Suprapubic skin (tissue), 4 donors: ENCODE data around the gene EPAS1. TPM values are rescaled to one million over a fixed set of nuclear protein-coding genes. Genes with fewer than 3 reads are reported as not detected.

Source experiments
- DNase-seq, 2 donors: peaks; one replicate each; pipeline ENCODE4 v3.0.0-alpha.2; 2019; ENCODE audit warnings: low spot score in 2 of 2
- H3K27ac ChIP-seq: fragments of 200-600 bp; sonication (generic); one replicate; pipeline ENCODE4 v1.5.1; 2019
- H3K27me3 ChIP-seq: fragments of 200-600 bp; sonication (generic); one replicate; pipeline ENCODE4 v1.5.1; 2019
- H3K36me3 ChIP-seq: fragments of 200-600 bp; sonication (generic); one replicate; pipeline ENCODE4 v1.5.1; 2019
- H3K4me1 ChIP-seq: fragments of 200-600 bp; sonication (generic); one replicate; pipeline ENCODE4 v1.5.1; 2019
- H3K4me3 ChIP-seq: fragments of 200-600 bp; sonication (generic); one replicate; pipeline ENCODE4 v1.5.1; 2019; ENCODE audit warnings: mild to moderate bottlenecking
- H3K9me3 ChIP-seq: fragments of 200-600 bp; sonication (generic); one replicate; pipeline ENCODE4 v1.5.1; 2019
- EP300 ChIP-seq: sonication (generic); formaldehyde crosslinking; IDR thresholded peaks from one replicate; pipeline ENCODE4 v1.6.1; 2017; ENCODE audit warnings: antibody characterized with exemption
- POLR2A ChIP-seq, 2 donors: fragments of 450-650 bp; IDR thresholded peaks; one replicate each; pipeline ENCODE4 v1.6.1; 2017; ENCODE audit warnings: antibody characterized with exemption in 2 of 2, mild to moderate bottlenecking in 2 of 2, moderate library complexity in 2 of 2
- POLR2AphosphoS5 ChIP-seq, 3 donors: sonication (generic); formaldehyde crosslinking; IDR thresholded peaks; one replicate each; pipeline ENCODE4 v1.6.1; 2017; ENCODE audit warnings: antibody characterized with exemption in 3 of 3
- WGBS: methylation state at CpG from one replicate; pipeline ENCODE4 v1.1.5; 2018; 5-methylcytosine and 5-hydroxymethylcytosine counted together
- total RNA-seq, 4 donors: library from RNA; depleted of rRNA; stranded (reverse); fragments of >200 nt; gene quantifications; one replicate each; pipeline ENCODE4 v1.1.0, GENCODE V29; 2016
- TF ChIP-seq, protein P1 (sequence below), 2 donors: fragments of 200-600 bp in 1 of 2; fragments of 450-650 bp in 1 of 2; sonication (generic) in 1 of 2; IDR thresholded peaks; one replicate each; pipeline ENCODE4 v1.5.1; 2016 to 2019; ENCODE audit warnings: antibody characterized with exemption in 2 of 2, mild to moderate bottlenecking in 1 of 2, moderate library complexity in 1 of 2

The EPAS1 gene
- total RNA-seq, 4 donors from 2014 or later: 110 to 271 (median 142) TPM

DNA sequence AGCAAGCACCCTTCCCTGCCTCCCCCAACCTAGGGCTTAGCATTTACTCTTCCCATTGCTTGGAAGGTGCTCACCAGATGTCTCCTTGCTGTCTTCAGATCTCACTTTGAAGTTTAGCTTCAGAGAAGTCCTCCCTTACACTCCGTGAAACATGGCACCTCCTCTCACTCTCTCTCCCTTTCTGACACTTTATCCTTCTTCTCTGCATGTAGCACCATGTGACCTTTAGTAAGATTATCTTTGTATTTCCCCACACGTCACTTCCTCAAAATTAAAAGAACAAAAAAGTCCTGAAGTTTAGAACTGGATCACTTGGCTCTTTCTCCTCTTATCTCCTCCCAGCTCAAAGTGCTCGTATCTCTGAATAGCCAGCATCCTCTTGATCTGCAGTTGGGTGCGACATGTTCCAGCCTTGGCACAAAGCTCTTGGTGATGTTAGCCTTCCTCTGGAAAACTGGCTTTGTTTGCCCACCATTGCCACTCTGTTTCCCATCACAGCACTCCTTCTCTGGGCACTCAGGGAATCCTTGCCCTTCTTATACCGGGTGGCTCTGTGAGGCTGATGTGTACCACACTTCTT, 40.6 kb upstream of the EPAS1 start:
- no peaks in the 10 kb centered on the region for H3K9me3 ChIP-seq
- no peak overlapping the region for H3K27ac ChIP-seq

DNA sequence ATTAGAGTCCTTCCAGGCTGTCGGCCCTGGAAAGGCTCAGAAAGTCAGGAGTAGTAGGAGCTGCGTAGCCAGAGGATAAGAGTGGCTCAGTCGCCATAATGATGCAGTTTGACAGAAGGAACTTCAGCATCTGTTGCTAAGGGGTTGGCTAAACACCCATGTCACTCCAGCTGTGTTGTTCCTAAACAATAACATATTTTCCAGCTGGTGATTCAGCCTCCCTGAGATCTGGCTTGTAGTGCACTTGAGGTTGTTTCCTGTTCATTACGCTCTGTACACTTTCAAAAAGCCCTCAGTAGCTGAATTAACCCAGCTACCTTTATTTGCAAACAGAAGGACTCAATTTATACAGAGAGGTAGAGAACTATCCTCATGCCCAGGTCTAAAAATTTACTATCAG, 39.7 kb upstream of the EPAS1 start:
- no peak for TF ChIP-seq EP300
- TF ChIP-seq POLR2A (IDR thresholded peaks at IDR 0.05): no peak
- no peak for TF ChIP-seq POLR2AphosphoS5 (IDR thresholded peaks at IDR 0.05)
- TF ChIP-seq, protein P1, sequence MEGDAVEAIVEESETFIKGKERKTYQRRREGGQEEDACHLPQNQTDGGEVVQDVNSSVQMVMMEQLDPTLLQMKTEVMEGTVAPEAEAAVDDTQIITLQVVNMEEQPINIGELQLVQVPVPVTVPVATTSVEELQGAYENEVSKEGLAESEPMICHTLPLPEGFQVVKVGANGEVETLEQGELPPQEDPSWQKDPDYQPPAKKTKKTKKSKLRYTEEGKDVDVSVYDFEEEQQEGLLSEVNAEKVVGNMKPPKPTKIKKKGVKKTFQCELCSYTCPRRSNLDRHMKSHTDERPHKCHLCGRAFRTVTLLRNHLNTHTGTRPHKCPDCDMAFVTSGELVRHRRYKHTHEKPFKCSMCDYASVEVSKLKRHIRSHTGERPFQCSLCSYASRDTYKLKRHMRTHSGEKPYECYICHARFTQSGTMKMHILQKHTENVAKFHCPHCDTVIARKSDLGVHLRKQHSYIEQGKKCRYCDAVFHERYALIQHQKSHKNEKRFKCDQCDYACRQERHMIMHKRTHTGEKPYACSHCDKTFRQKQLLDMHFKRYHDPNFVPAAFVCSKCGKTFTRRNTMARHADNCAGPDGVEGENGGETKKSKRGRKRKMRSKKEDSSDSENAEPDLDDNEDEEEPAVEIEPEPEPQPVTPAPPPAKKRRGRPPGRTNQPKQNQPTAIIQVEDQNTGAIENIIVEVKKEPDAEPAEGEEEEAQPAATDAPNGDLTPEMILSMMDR (IDR thresholded peaks at IDR 0.05): no peak
- DNase-seq: no peak
- WGBS: 55% methylated on average over 4 of the region's 4 CpGs
- Histone ChIP-seq H3K27ac (no peak overlapping the region), H3K27me3 (no peaks in the 10 kb centered on the region), H3K9me3 (no peaks in the 10 kb centered on the region), H3K4me3 (no peak overlapping the region), H3K36me3 (no peaks in the 10 kb centered on the region), H3K4me1 (peaks cover 18% of the 10 kb centered on the region)

More for the DNA sequence above, 40.6 kb upstream of the EPAS1 start:
- no peak for DNase-seq
- TF ChIP-seq POLR2AphosphoS5 (IDR thresholded peaks at IDR 0.05) (no peak), EP300 (no peak), POLR2A (IDR thresholded peaks at IDR 0.05) (no peak)
- TF ChIP-seq, protein P1 (IDR thresholded peaks at IDR 0.05): no peak
- Histone ChIP-seq H3K4me1 (peaks cover 20% of the 10 kb centered on the region), H3K27me3 (no peaks in the 10 kb centered on the region), H3K36me3 (no peaks in the 10 kb centered on the region), H3K4me3 (no peak overlapping the region)
- 80% methylated on average over 5 of the region's 5 CpGs for WGBS

DNA sequence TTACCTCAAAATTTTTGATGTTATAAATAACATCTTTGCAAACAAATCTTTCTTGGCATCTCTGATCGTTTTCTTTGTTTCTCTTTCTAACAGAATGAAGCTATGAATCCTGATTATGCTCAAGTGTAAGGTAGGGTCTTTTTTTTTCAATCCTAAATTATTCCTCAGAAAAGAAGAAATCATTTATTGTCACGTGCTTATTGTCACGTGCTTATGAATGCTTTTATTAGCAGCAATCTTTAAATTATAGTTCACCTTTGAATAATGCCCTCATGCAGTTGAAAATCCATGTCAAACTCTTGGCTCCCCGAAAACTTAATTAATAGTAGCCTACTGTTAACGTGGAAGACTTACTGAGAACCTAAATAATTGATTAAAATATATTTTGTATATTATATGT, 39.2 kb upstream of the EPAS1 start:
- Histone ChIP-seq H3K4me3 (no peak overlapping the region), H3K9me3 (no peaks in the 10 kb centered on the region), H3K27ac (no peak overlapping the region), H3K36me3 (no peaks in the 10 kb centered on the region), H3K4me1 (peaks cover 13% of the 10 kb centered on the region), H3K27me3 (no peaks in the 10 kb centered on the region)
- 71% methylated on average over 5 of the region's 5 CpGs for WGBS
- TF ChIP-seq POLR2AphosphoS5 (IDR thresholded peaks at IDR 0.05) (no peak), POLR2A (IDR thresholded peaks at IDR 0.05) (no peak), EP300 (no peak)
- TF ChIP-seq, protein P1 (IDR thresholded peaks at IDR 0.05): no peak
- DNase-seq: no peak

DNA sequence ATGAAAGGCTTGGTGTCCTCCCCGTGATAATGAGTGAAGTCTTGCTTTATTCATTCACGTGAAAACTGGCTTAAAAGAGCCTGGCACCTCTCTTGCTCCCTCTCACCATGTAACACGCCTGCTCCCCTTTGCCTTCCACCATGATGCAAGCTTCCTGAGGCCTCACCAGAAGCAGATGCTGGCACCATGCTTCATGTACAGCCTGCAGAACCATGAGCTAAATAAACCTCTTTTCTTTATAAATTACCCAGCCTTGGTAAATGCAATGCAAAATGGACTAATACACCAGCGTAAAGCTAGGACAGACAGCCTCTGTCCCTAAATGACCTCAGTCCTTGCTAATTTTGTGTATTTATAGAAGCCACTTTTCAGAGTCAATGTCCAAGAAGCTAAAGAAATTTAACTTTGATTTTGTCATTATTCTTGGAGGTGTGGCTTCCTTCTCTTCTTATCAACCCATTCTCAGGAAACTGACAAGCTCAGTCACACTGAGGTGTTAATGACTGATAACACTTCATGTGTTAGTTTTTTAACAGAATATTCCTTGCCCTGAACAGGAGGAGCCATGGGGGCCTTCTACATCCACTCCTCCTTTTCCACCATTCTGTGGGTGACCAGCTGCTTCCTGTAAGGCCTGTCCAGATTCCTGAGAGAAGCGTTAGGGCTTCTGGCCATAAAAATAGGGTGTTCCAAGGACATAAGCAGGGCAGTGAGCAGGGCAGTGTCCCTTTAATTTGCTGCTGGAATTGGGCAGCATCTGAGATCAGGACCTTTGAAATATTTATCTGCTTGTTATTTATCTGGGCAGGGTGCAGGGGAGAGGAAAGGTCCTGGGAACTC, 38.0 kb upstream of the EPAS1 start:
- peak in 1 of 2 donors; percentile 34 for DNase-seq
- H3K36me3 ChIP-seq: no peaks in the 10 kb centered on the region
- no peaks in the 10 kb centered on the region for H3K27me3 ChIP-seq
- WGBS: 84% methylated on average over 5 of the region's 5 CpGs
- no peak for TF ChIP-seq POLR2A (IDR thresholded peaks at IDR 0.05)
- TF ChIP-seq, protein P1 (IDR thresholded peaks at IDR 0.05): no peak
- no peak for TF ChIP-seq POLR2AphosphoS5 (IDR thresholded peaks at IDR 0.05)
- no peak for TF ChIP-seq EP300
- no peak overlapping the region for H3K27ac ChIP-seq
- H3K4me1 ChIP-seq: peaks cover 7% of the 10 kb centered on the region
- no peak overlapping the region for H3K4me3 ChIP-seq
- no peaks in the 10 kb centered on the region for H3K9me3 ChIP-seq

DNA sequence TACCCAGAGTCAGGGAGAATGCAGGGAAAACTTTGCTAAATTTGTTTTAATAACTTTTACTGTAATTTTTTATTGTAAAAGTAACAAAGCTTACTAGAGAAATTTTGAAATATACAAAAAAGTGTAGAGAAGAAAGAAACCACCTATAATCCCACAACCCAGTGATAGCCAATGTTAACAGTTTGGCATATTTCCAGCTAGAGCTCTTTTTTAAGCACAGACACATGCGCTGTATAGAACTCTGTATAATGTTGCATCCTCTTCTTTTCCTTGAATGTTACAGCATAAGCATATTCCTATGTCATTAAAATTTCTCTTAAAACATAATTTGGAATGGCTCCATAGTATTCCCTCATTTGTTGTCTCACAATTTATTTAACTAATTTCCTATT, 37.4 kb upstream of the EPAS1 start:
- Histone ChIP-seq H3K27ac (no peak overlapping the region), H3K27me3 (no peaks in the 10 kb centered on the region)

More for the DNA sequence above, 37.4 kb upstream of the EPAS1 start:
- Histone ChIP-seq H3K4me1 (peaks cover 7% of the 10 kb centered on the region), H3K4me3 (no peak overlapping the region), H3K9me3 (no peaks in the 10 kb centered on the region), H3K36me3 (no peaks in the 10 kb centered on the region)
- no peak for DNase-seq
- TF ChIP-seq, protein P1 (IDR thresholded peaks at IDR 0.05): no peak
- TF ChIP-seq POLR2AphosphoS5 (IDR thresholded peaks at IDR 0.05): no peak
- TF ChIP-seq EP300: no peak
- TF ChIP-seq POLR2A (IDR thresholded peaks at IDR 0.05): no peak
- WGBS: 84% methylated on average over 1 of the region's 1 CpG
